NOMO-1 (cell line): ENCODE measurements around the gene DOCK10.
"Not testable (repeated sequence)": the region's sequence is repeated elsewhere in the genome, so short reads cannot be mapped to it uniquely, and the experiment has no call there.

ENCODE experiments used
- DNase-seq, 2 experiments: peaks; one replicate each; lab custom pipeline; 2025; ENCODE audit not compliant: unreplicated experiment in 2 of 2; lab: John Stamatoyannopoulos, UW

Gene DOCK10

DNA sequence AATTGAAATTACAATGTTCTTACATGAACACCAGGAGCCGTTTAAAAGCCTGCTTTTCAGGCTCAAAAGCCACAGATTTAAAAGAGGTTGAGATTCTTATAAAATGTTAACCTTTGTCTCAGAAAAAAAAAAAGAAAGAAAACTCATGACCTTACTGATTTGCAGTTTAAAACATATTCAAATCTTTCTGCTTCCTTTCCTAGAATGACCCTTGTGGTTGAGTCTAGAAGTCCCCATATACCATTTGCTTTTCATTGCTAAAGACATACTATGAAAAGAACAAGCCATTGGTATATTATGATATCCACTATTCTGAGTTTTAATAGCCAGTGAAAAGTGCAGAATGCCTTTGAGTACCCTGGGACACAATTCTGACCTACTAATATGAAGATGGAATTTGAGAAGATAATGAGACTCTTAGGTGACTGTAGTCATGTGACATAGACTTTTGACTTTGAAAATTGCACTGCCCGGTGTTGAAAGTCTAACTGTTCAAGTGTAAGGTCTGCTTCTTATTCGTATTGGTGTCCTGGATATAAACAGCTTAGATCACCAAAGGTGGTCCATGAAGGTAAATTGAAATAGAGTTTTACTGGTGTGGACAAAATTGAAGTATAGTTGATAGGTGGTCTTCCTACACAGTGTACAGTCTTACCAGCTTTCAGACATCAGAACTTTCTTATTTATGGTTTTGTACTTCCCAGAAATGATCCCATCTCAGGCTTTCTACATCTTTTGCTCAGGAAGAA is 117.0 kb downstream of the DOCK10 start:
- no peak for DNase-seq

DNA sequence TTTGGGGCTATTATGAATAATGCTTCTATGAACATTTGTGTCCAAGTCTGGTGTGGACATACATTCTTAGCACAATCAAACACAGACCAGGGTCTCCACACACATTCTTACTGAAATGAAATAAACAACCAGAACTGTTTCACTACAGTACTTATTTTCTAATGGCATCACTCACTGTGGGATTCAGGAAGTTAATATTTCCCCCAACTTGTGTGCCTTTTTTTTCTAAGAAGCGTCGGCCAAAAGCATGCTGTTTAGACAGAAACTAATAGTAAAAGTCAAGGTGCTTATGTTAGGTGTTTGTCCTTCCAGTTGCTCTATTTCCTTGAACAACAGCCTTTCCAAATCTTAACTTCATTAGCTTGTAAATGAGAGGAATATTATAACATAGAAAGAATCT is 117.6 kb downstream of the DOCK10 start:
- DNase-seq, result no peak

DNA sequence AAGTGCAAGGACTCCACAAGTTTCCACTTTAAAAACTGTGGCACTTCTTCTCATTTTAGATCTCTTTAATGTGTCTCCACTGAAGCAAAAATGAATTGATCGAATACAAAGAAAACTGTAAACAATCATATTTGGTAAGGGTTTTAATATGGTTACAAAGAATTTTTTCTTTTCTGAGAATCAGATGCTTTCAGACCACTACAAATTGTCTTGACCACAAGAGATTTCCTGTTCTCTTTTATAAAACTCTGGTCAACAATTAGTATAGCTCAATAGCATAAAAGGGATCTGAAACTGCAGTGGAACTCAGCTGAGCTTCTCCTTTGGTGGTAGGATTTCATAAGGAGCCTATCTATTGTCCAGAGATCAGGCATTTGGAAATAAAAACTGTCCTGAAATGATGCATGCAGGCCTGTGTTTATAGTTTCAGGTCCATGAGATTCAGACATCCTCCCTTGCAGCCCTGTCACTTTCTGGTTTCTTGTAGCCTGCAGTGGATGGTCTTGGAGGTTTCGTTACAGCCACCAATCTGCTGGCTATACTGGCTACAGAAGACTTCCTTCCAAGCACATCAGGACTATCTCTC is 120.0 kb downstream of the DOCK10 start:
- DNase-seq, result peak; percentile 83 to 99

DNA sequence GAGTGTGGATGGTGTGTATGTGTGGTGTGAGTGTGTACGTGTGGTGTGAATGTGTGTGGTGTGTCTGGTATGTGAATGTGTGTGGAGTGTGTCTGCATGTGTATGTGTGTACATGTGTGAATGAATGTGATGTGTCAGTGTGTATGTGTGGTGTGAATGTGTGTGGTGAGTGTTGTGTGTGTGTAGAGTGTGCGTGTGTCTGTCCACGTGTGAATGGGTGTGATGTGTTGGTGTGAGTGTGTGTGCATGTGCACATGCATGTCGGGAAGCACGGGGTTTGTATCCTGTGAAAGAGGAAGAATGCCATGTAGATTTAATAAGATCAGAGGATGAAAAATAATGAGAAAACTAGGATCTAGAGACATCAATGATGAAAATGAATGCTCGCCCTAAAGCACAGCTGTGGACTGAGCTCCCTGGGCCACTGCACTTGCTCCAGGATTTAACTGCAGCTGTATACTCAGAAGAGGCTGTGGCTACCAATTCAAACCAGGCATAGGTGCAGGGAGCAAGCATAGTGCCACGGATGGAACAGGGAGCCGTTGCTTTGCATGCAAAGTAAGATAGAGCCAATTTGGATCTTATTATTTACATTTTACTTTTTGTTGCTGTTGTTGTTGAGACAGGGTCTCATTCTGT is 122.7 kb downstream of the DOCK10 start:
- no peak for DNase-seq

DNA sequence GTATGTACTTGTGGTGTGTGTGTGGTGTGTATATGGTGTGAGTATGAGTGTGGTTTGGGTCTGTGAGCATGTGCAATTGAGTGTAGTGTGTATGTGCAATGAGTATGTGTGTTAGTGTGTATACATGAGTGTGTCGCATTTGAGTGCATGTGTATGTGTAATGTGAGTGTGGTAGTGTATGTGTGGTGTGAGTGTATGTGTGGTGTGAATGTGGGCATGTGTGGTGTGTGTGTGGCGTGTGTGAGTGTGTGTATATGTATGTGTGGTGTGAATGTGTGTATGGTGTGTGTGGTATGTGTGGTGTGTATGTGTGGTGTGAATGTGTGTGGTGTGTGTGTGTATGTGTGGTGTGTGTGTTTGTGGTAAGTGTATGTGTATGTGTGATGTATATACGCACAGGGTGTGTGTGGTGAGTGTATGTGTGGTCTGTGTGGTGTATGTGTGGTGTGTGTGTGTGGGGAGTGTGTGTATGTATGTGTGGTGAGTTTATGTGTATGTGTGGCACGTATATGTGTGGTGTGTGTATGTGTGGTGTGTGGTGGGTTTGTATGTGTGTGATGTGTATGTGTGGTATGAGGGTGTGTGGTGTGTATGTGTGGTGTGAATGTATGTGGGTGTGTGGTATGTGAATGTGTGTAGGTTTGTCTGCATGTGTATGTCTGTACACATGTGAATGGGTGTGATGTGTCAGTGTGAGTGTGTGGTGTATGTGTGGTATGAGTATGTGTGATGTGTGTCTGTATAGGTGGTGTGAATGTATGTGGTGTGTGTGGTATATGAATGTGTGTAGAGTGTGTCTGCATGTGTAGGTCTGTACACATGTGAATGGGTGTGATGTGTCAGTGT is 123.4 kb downstream of the DOCK10 start:
- DNase-seq, result no peak

DNA sequence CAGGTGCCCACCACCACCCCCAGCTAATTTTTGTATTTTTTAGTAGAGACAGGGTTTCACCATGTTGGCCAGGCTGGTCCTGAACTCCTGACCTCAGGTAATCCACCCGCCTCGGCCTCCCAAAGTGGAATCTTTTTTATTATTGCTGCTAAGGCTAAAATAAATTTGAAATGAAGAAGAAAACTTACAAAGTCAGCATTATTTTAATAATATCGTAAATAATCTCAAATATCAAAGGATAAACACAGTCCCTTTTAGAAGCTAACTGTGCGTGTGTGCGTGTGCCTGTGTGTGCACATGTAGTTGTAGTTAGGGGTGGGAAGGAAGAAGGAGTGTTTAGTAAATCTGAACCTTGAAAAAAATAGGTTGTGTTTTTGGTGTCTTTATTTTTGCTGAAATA is 125.0 kb downstream of the DOCK10 start:
- not testable (repeated sequence) for DNase-seq

DNA sequence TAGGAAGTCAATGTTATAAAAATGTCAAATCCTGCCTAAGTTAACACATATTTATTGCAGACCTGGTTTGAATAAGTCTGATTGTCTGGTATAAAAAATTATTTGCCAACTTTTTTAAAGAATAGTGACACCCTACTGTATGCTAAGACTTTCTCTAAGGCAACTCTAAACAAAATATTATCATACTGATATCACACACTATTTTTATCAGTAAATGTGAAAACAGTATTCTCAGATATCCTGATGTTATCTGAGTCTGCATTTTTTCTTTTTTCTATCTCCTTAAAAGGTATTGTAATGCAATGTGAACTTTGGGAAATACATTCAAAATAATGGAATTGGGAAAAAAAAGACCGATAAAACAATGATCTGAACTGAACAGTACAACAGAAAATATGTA is 127.1 kb downstream of the DOCK10 start:
- no peak for DNase-seq

DNA sequence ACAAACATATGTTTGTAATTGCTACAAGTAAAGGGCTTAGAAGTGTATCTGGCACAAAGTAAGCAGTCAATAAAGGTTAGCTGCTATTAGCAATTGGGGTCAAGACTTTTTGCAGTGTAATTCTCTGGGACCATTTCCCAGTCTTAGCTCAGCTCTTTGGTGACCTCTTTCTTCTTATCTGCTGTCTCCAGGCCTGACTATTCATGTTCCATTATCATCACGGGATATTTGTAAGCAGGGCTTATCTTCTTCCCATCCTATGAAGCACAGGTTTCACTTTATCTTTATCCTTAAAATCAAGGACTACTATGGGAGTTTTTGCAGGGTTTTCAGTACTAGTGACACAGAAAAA is 131.7 kb downstream of the DOCK10 start:
- DNase-seq, result no peak

DNA sequence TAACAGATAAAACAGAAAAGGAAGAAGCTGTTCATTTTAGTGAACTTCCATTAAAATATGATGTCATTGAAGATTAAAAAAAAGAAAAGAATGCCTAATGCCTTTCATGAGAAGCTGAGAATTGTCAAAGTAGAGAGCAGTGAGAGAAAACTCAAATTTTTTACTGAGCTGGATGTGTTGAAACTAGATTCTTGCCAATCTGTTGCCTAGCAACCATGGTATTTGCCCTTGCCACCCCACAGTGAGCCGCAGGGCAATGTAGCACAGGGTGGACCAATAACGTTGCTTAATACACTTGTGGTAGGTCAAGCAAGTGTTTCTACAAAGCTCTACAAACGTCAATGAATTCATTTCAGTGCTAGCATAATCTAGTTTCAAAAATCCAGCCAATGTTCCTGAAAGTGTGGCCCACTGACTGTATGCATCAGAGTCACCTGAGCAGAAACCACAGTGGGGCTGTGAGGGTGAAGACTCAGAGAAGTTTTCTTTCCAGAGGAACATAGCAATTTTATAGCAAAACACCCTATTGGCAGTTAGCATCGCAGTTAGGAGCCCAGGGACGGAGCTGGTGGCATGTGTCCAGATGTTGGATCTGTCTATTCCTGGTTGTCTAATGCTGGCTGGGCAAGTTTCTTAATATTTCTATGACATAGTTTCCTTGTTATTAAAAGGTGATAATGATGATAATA is 132.2 kb downstream of the DOCK10 start:
- DNase-seq, result peak; percentile 67 to 81

DNA sequence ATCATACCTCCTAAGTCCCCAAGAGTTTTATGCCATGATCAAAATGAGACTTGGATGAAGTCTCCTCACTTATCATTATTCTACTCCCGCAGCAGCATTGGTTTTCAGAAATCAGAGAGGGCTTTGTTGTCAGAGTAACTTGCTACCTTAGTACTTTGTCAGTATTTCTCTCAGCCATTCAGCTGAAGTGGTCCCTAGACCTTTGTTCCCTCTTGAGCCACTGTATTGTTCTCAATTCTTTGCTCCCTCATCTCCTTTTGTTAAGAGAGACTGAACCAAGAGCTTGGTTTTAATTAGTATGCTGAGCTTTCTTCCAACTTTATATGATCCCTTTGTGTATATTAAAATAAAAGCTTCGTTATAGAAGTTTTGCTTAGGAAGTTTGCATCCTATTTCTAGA is 133.4 kb downstream of the DOCK10 start:
- no peak for DNase-seq

DNA sequence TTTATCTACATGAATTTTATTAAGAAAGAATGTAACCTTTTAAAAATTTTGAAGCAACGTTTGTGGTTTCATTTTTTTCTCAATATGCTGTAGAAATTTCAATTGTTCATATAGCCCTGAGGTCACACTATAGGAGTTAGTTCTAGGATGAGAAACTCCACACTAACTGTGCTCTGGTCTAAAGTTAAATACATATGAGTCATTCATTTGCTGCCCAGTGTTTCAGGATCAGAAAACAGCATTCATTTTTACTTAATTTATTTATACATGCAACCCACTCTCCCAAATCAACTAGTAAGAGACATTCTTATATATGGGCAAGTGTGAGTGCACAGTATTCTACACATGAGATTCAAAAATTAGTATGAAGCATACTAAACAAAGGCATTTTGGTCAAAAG is 137.9 kb downstream of the DOCK10 start:
- DNase-seq, result no peak

DNA sequence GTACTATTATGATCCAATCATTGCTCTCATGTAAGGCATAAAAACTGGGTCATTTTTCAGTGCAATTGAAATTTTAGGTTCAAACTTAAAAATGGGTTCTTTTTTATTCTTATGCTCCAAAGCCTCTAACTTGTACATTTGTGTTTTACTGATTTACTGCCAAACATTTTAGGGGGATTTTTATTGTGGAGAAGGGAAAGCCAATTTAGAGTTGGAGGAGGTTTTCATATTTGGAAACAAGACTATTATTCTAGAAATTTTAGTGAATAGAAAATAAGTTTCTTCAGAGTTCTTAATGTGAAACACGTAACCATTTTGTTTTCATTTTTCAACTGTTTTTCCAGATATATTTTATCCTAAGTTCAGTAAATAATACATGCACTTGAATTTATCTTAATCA is 138.6 kb downstream of the DOCK10 start:
- no peak for DNase-seq

DNA sequence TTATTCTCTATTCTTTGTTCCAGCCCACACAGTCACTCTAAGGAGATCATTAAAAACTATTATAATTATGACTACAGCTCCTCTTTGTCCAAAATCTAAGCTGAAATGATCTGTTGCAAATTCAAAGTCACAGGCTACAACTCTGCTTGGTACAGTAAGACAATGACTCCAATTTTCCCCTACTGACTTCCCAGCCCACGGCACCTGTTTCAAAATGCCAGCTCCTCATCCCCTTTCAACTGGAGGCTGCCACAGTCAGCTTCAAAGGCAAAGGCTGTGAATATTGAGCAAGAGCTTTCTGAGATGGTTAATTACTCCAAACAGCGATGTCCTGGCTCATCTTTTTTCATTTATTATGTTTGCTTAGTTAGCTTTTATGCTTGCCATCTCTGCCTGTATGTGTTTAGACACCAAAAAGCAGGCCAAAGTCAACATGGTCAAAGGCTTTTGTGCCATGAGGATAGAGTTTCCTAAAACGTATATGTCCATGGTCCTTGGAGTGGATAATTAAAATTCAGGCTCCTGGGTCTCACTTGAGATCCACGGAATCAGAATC is 141.1 kb downstream of the DOCK10 start:
- DNase-seq, result no peak

DNA sequence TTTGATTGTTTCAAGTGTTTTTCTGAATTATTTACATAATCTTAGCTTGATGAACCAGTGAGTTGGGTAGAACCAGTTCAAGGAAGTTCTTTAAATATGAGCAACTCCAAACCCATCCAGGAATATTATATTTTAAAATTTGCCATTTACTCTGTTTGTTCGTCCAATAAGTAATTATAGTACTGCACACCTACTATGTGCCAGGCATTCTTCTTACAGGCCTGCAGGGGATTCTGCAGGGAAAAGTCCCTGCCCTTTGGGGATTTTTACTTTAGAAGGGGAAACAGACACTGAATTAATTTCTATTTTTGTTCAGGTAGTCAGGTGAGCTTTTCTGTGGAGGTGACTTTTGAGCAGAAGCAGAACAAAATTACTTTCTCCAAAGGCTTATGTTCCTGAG is 146.9 kb downstream of the DOCK10 start:
- DNase-seq, result no peak

DNA sequence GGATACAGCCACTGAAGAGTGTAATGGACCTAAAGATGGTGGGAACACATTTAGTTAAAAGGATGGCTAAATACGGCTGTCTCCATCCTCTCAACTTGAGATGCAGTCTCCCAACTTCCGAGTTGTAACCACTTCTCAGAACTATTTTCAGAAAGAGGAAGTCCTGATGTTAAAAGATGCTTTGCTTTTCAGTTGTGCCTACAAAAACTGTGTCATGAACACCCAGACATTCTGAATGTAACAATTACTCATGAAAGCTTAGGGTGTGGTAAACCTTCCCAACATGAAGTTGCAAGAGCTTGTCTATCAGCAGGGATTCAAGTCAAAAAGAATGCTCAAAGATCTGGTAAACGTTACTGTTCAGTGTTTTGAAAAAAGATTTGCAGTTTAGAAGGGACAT is 147.9 kb downstream of the DOCK10 start:
- peak; percentile 85 to 97 for DNase-seq

DNA sequence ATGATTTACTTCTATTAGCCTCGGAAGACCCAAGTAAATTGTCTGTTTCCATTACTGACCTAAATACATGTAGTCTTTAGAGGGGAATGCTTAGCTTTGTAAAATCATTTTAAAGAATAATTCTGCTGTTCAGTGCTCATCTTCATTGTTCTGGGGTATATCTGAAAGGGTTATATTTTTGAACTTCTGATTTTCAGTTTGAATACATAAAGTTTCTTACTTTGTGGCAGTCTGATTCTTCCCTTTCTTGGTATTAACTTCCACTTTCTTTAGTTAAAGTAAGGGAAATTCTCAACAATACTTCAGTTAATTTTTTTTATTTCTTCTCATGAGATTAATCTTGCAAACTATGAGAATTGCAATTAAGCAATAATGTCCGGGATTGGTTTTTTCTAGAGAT is 148.4 kb downstream of the DOCK10 start:
- no peak for DNase-seq

DNA sequence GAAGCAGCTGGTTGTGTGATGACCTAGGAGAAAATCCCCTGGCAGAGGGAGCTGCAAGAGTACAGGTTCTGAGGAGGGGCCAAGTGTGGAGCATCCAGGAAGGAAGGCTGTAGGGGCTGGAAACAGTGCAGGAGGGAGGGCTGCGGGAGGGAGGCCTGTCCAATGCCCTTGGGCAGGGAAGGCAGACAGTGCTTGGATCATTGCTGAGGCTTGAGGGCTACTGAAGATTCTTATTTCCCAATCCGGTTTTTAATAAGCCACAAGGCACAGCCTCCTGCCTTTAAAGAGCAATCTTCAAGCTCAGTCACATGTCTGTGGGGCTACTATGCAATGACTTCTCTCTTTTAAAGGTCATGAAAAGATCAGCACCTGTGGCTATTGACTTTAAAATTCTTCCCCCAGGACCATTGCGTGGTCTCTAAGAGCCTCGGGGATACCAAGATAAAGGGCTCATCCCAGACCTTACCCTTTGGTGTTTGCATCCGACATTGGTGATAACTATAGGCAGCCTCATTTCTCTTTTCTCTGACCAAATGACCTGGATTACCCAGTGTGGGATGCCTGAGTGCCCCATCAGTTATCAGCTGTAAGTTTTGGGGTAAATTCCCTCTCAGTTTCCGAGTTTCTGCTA is 149.6 kb downstream of the DOCK10 start:
- peak; percentile 69 to 87 for DNase-seq

DNA sequence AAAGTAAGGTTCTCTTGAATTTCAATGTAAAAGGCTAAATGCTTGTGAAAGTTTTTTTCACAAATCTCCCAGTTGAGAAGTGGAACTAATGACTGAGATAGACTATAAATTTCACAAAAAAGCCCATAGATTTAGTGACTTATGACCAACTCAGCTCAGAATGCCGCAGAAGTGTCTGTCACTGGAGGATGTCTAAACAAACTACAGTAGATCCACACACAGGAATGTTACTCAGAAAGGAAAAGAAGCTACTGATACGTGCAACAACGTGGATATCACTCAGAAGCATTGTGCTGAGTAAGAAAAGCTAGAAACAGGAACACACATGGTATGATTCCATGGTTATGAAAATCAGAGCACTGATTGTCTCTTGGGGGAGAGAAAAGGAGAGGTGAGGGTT is 151.9 kb downstream of the DOCK10 start:
- DNase-seq, result no peak

DNA sequence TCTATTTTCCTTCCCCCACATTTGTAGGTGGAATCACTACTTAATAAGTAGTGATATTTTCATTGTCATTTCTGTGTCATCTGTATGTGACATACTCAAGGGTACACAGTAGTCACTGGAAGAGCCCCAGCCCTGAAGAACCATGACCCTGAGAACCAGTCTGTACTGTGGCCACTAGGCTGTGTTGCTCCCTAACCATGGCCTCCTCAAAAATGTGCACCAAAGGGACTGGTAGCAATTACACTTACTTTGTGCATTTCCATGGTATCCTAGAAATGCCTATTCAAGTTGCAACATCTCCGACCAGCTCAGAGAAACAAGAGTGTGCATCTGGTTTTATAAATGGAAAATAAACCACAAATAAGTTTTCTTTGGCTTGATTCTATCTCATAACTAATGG is 155.1 kb downstream of the DOCK10 start:
- peak in 1 of 2 experiments; percentile 4 for DNase-seq
